Measurements from ENCODE around the gene BMPR2. TPM values are rescaled to one million over a fixed set of nuclear protein-coding genes. Genes with fewer than 3 reads are reported as not detected.
"Not testable (repeated sequence)": the region's sequence is repeated elsewhere in the genome, so short reads cannot be mapped to it uniquely, and the experiment has no call there.

The BMPR2 gene
- total RNA-seq, 1 donor from 2014 or later: 11.8 TPM

GRCh38 chr2:202344178-202344577 lies 31.9 kb upstream of the BMPR2 start:
- Histone ChIP-seq H2AFZ (replicated peaks) (no peak overlapping the region), H3K27ac (no peak overlapping the region), H3K27me3 (no peaks in the 10 kb centered on the region), H3K4me3 (no peak overlapping the region), H3K9ac (no peak overlapping the region), H3K36me3 (no peaks in the 10 kb centered on the region), H3K79me2 (ENCODE audit: low read depth) (no peaks in the 10 kb centered on the region), H3K4me1 (no peaks in the 10 kb centered on the region), H3F3A (ENCODE audit: low read depth) (no peaks in the 10 kb centered on the region), H3K4me2 (no peak overlapping the region), H4K20me1 (ENCODE audit: low read depth) (no peaks in the 10 kb centered on the region), H3K9me3 (ENCODE audit: low read depth) (no peaks in the 10 kb centered on the region)
- DNase-seq (ENCODE audit: low spot score): no peak
- Mint-ChIP-seq H3K9me3 (peaks cover 2% of the 10 kb centered on the region), H3K27ac (no peak overlapping the region), H3K4me3 (no peak overlapping the region), H3K4me1 (no peaks in the 10 kb centered on the region), H3K36me3 (no peaks in the 10 kb centered on the region), H3K27me3 (ENCODE audit: insufficient read depth, low read depth) (peaks cover 3% of the 10 kb centered on the region)
- TF ChIP-seq EZH2 (IDR thresholded peaks at IDR 0.05): no peak
- TF ChIP-seq EZH2phosphoT487 (IDR thresholded peaks at IDR 0.05): no peak
- TF ChIP-seq CTCF (IDR thresholded peaks at IDR 0.05): no peak

- Mint-ChIP-seq H3K9me3 (peaks cover 2% of the 10 kb centered on the region), H3K4me1 (no peaks in the 10 kb centered on the region), H3K27me3 (ENCODE audit: insufficient read depth, low read depth) (no peaks in the 10 kb centered on the region), H3K4me3 (no peak overlapping the region), H3K27ac (no peak overlapping the region), H3K36me3 (no peaks in the 10 kb centered on the region)
- Histone ChIP-seq H3K9ac (no peak overlapping the region), H3K27me3 (no peaks in the 10 kb centered on the region), H3K4me2 (no peak overlapping the region), H3K4me3 (no peak overlapping the region), H3K9me3 (ENCODE audit: low read depth) (no peaks in the 10 kb centered on the region), H2AFZ (replicated peaks) (no peak overlapping the region), H3K4me1 (no peaks in the 10 kb centered on the region), H3K36me3 (no peaks in the 10 kb centered on the region), H4K20me1 (ENCODE audit: low read depth) (no peaks in the 10 kb centered on the region), H3F3A (ENCODE audit: low read depth) (no peaks in the 10 kb centered on the region), H3K79me2 (ENCODE audit: low read depth) (no peaks in the 10 kb centered on the region), H3K27ac (no peak overlapping the region)
- TF ChIP-seq CTCF (IDR thresholded peaks at IDR 0.05): no peak
- TF ChIP-seq EZH2phosphoT487 (IDR thresholded peaks at IDR 0.05): no peak
- TF ChIP-seq EZH2 (IDR thresholded peaks at IDR 0.05): no peak
- no peak for DNase-seq (ENCODE audit: low spot score)
Observed at GRCh38 chr2:202346180-202346579, 29.9 kb upstream of the BMPR2 start.

DNA sequence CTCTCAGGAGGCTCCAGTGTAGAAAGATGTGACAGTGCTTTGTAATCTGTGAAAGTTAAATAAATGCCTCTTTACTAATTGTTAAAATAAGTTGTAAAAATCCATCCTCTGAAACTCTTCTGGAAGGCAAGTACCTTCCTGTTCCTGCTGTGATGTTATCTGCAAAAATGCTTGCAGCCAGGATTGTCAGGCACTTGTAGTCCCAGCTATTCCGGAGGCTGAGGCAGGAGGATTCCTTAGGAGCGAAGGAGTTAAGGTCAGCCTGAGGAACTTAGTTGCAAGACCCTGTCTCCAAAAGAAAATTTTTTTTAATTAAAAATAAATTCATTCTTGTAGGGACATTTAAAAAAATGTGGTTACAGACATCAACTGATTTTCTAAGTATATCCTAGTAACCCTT lies 22.7 kb upstream of the BMPR2 start:
- Histone ChIP-seq H3K36me3 (no peaks in the 10 kb centered on the region), H2AFZ (replicated peaks) (no peak overlapping the region), H3F3A (ENCODE audit: low read depth) (peaks cover 3% of the 10 kb centered on the region), H3K9me3 (ENCODE audit: low read depth) (no peaks in the 10 kb centered on the region), H3K27me3 (no peaks in the 10 kb centered on the region), H3K27ac (no peak overlapping the region), H3K4me2 (no peak overlapping the region), H3K4me1 (no peaks in the 10 kb centered on the region), H3K4me3 (no peak overlapping the region), H3K9ac (no peak overlapping the region), H3K79me2 (ENCODE audit: low read depth) (no peaks in the 10 kb centered on the region), H4K20me1 (ENCODE audit: low read depth) (no peaks in the 10 kb centered on the region)
- DNase-seq (ENCODE audit: low spot score): no peak
- peaks cover 2% of the 10 kb centered on the region for H3K27me3 Mint-ChIP-seq (ENCODE audit: insufficient read depth, low read depth)
- no peaks in the 10 kb centered on the region for H3K9me3 Mint-ChIP-seq
- H3K27ac Mint-ChIP-seq: no peak overlapping the region
- no peak overlapping the region for H3K4me3 Mint-ChIP-seq
- no peaks in the 10 kb centered on the region for H3K4me1 Mint-ChIP-seq
- no peaks in the 10 kb centered on the region for H3K36me3 Mint-ChIP-seq
- TF ChIP-seq EZH2 (IDR thresholded peaks at IDR 0.05): no peak

DNA sequence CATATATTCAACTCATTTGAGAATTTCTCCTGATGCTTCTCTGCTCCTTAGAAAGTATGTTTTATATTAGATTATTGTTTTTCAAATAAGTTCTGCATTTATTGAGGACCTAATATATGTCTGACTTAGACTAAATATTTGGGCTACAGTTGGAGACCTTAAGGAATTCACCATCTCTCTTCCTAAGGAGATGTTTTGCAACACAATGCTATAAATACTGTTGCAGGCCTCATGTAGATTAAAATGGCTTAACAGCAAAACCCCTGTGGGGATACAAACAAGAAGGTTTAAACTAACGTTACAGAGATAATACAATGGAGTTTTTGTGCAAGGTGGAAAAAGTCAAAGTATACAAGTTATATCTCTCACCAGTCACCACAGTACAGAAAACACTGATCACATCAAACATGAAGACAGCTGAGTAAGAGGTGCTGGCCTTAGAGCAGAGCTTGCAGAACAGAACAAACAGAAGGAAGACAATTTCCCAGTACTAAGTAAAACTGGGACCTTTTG lies 20.1 kb upstream of the BMPR2 start:
- Histone ChIP-seq H3K9ac (no peak overlapping the region), H3K4me2 (no peak overlapping the region), H2AFZ (replicated peaks) (no peak overlapping the region), H3K4me3 (no peak overlapping the region), H3K79me2 (ENCODE audit: low read depth) (no peaks in the 10 kb centered on the region), H3K27me3 (no peaks in the 10 kb centered on the region), H3K4me1 (no peaks in the 10 kb centered on the region), H3K27ac (no peak overlapping the region), H3K36me3 (no peaks in the 10 kb centered on the region), H3F3A (ENCODE audit: low read depth) (peaks cover 3% of the 10 kb centered on the region), H4K20me1 (ENCODE audit: low read depth) (no peaks in the 10 kb centered on the region), H3K9me3 (ENCODE audit: low read depth) (no peaks in the 10 kb centered on the region)
- DNase-seq (ENCODE audit: low spot score): no peak
- Mint-ChIP-seq H3K9me3 (no peaks in the 10 kb centered on the region), H3K4me3 (no peak overlapping the region), H3K27me3 (ENCODE audit: insufficient read depth, low read depth) (peaks cover 2% of the 10 kb centered on the region), H3K36me3 (no peaks in the 10 kb centered on the region), H3K27ac (no peak overlapping the region), H3K4me1 (no peaks in the 10 kb centered on the region)
- no peak for TF ChIP-seq EZH2phosphoT487 (IDR thresholded peaks at IDR 0.05)

GRCh38 chr2:202358924-202359323 lies 17.2 kb upstream of the BMPR2 start:
- H3F3A ChIP-seq (ENCODE audit: low read depth); H3K9me3 Mint-ChIP-seq; H2AFZ ChIP-seq (replicated peaks); H3K4me1 Mint-ChIP-seq; H3K27me3 Mint-ChIP-seq (ENCODE audit: insufficient read depth, low read depth); H3K4me3 ChIP-seq; H3K36me3 Mint-ChIP-seq; H3K4me2 ChIP-seq; H3K27me3 ChIP-seq; H3K4me1 ChIP-seq; H3K27ac Mint-ChIP-seq; H3K27ac ChIP-seq; H3K9ac ChIP-seq; H3K36me3 ChIP-seq; H3K9me3 ChIP-seq (ENCODE audit: low read depth); DNase-seq (ENCODE audit: low spot score); H4K20me1 ChIP-seq (ENCODE audit: low read depth); H3K4me3 Mint-ChIP-seq; H3K79me2 ChIP-seq (ENCODE audit: low read depth): not testable (repeated sequence)
